Stimulated activated CD8-positive, alpha-beta memory T cell treated with anti-CD3 and anti-CD28 coated beads, Interleukin-15, amount 100 ng/mL, for 48 hours (primary cell): ENCODE results near the gene TOR4A.
"Not testable (repeated sequence)": the region's sequence is repeated elsewhere in the genome, so short reads cannot be mapped to it uniquely, and the experiment has no call there.

Experiments used
- DNase-seq, 2 donors: peaks; one replicate each; pipeline ENCODE4 v3.0.0-alpha.2; 2020; ENCODE audit warnings: low read depth in 2 of 2

The TOR4A gene

GRCh38 chr9:137252555-137253506, 24.7 kb upstream of the TOR4A start:
- DNase-seq = no peak

- DNase-seq = no peak
Measured at GRCh38 chr9:137253717-137254623, 23.6 kb upstream of the TOR4A start.

- DNase-seq = peak; percentile 91 to 94
Measured at GRCh38 chr9:137254624-137255447, 22.7 kb upstream of the TOR4A start, which contains the start of gene NELFB. Gene NELFB (plus strand): TSS chr9:137255327.

- no peak for DNase-seq
Measured at GRCh38 chr9:137255448-137256114, 21.9 kb upstream of the TOR4A start.

GRCh38 chr9:137256362-137256761, 21.2 kb upstream of the TOR4A start:
- DNase-seq = no peak

GRCh38 chr9:137256856-137257255, 20.7 kb upstream of the TOR4A start:
- no peak for DNase-seq

- DNase-seq = not testable (repeated sequence)
Measured at GRCh38 chr9:137262173-137262908, 15.2 kb upstream of the TOR4A start.

GRCh38 chr9:137262909-137263285, 14.6 kb upstream of the TOR4A start:
- no peak for DNase-seq

GRCh38 chr9:137263506-137263905, 14.0 kb upstream of the TOR4A start:
- no peak for DNase-seq

- no peak for DNase-seq
Measured at GRCh38 chr9:137264067-137264466, 13.5 kb upstream of the TOR4A start.

- no peak for DNase-seq
Measured at GRCh38 chr9:137265496-137266161, 11.9 kb upstream of the TOR4A start.

- DNase-seq = no peak
Measured at GRCh38 chr9:137266162-137266527, 11.4 kb upstream of the TOR4A start.

GRCh38 chr9:137266585-137267453, 10.7 kb upstream of the TOR4A start:
- no peak for DNase-seq

- DNase-seq = no peak
Measured at GRCh38 chr9:137267933-137268355, 9.6 kb upstream of the TOR4A start.

GRCh38 chr9:137268538-137269201, 8.9 kb upstream of the TOR4A start:
- no peak for DNase-seq

GRCh38 chr9:137269231-137269772, 8.2 kb upstream of the TOR4A start:
- no peak for DNase-seq

GRCh38 chr9:137270929-137271695, 6.4 kb upstream of the TOR4A start:
- no peak for DNase-seq
